GM12878 (cell line): ENCODE measurements around the gene UBLCP1. TPM values are rescaled to one million over a fixed set of nuclear protein-coding genes. Genes with fewer than 3 reads are reported as not detected.

Source experiments
- ATAC-seq: fragments of 200-7000 bp; cut with Tn5 transposase; 3 replicates; pipeline ENCODE4 v1.9.1; 2020; ENCODE audit warnings: mild to moderate bottlenecking, moderate library complexity
- Bru-seq: library from RNA; stranded (reverse); fragments of 400-500 nt; gene quantifications from one replicate; lab custom pipeline; 2021; lab: Mats Ljungman, UMichigan
- BruChase-seq, 2 experiments: library from RNA; stranded (reverse); fragments of 400-500 nt; gene quantifications; one replicate each; lab custom pipeline; 2021; lab: Mats Ljungman, UMichigan
- BruUV-seq: library from RNA; stranded (reverse); fragments of 400-500 nt; replicated peaks from 2 replicates; lab custom pipeline; 2021; lab: Mats Ljungman, UMichigan
- CTCF ChIA-PET: fragments of 300-600 bp; sonication (Branson Sonifier 250); formaldehyde crosslinking; extraction: SDS; loops from one replicate; lab custom pipeline; 2021; ENCODE audit warnings: inconsistent platforms; lab: Yijun Ruan, JAX
- POLR2A ChIA-PET: fragments of 350-600 bp; formaldehyde crosslinking; extraction: SDS; loops from one replicate; lab custom pipeline; 2021; ENCODE audit warnings: inconsistent platforms; lab: Charles Lee
- RAD21 ChIA-PET: fragments of 300-600 bp; sonication (Branson Sonifier 250); formaldehyde crosslinking; loops from one replicate; lab custom pipeline; 2023; ENCODE audit warnings: antibody characterized with exemption; ENCODE audit not compliant: unreplicated experiment; lab: Charles Lee
- SMC1A ChIA-PET: fragments of 300-600 bp; sonication (Branson Sonifier 250); formaldehyde crosslinking; loops from one replicate; lab custom pipeline; 2023; ENCODE audit not compliant: unreplicated experiment, uncharacterized antibody; lab: Charles Lee
- DNase-seq: peaks from one replicate; pipeline ENCODE4 v3.0.0-alpha.2; 2011; ENCODE audit warnings: low read depth, low spot score
- FAIRE-seq: peaks from 3 replicates; lab custom pipeline; 2011; peaks lifted over from hg19 to GRCh38; lab: Jason Lieb, UNC
- H2AFZ ChIP-seq: 2 replicates; pipeline ENCODE4 v1.6.0; 2011; ENCODE audit warnings: low read depth, low read length, control low read depth; ENCODE audit not compliant: control insufficient read depth
- H3K27ac ChIP-seq: 2 replicates; pipeline ENCODE4 v1.5.1; 2011; ENCODE audit warnings: control low read depth; ENCODE audit not compliant: control insufficient read depth, insufficient read depth
- H3K27me3 ChIP-seq, 2 experiments: replicated peaks in 1 of 2; 2 replicates each; pipeline versions ENCODE4 v1.6.0 to v1.6.1; 2011; ENCODE audit warnings: low read length in 1 of 2; ENCODE audit not compliant: control insufficient read depth in 2 of 2, insufficient read depth in 2 of 2
- H3K36me3 ChIP-seq, 2 experiments: 2 replicates each; pipeline ENCODE4 v1.5.1; 2011; ENCODE audit warnings: low read length in 1 of 2; ENCODE audit not compliant: control insufficient read depth in 2 of 2, insufficient read depth in 2 of 2
- H3K4me1 ChIP-seq: 2 replicates; pipeline ENCODE4 v1.6.1; 2011; ENCODE audit warnings: mild to moderate bottlenecking, low read length, moderate library complexity, mixed read lengths; ENCODE audit not compliant: control insufficient read depth, insufficient read depth
- H3K4me2 ChIP-seq: 2 replicates; pipeline ENCODE4 v1.6.0; 2011; ENCODE audit warnings: control low read depth; ENCODE audit not compliant: control insufficient read depth, insufficient read depth
- H3K4me3 ChIP-seq: fragments of 200-600 bp; sonication (generic); 2 replicates; pipeline ENCODE4 v1.5.1; 2016
- H3K79me2 ChIP-seq: 2 replicates; pipeline ENCODE4 v1.6.0; 2011; ENCODE audit warnings: low read length; ENCODE audit not compliant: control insufficient read depth, insufficient read depth
- H3K9ac ChIP-seq: 2 replicates; pipeline ENCODE4 v1.8.0; 2011; ENCODE audit warnings: low read length, control low read depth, mixed read lengths; ENCODE audit not compliant: control insufficient read depth, insufficient read depth
- H3K9me3 ChIP-seq: replicated peaks from 3 replicates; pipeline ENCODE4 v1.5.1; 2011; ENCODE audit warnings: mild to moderate bottlenecking, low read length; ENCODE audit not compliant: control insufficient read depth, insufficient read depth
- H4K20me1 ChIP-seq: 2 replicates; pipeline ENCODE4 v1.6.0; 2011; ENCODE audit not compliant: control insufficient read depth, insufficient read depth
- ASH2L ChIP-seq: fragments of 300-600, 200-600 bp; sonication (generic); IDR thresholded peaks from 2 replicates; pipeline ENCODE4 v1.6.1; 2017; ENCODE audit warnings: low read depth, mild to moderate bottlenecking, borderline replicate concordance
- BACH1 ChIP-seq: fragments of 450-650 bp; IDR thresholded peaks from 2 replicates; pipeline ENCODE4 v1.6.1; 2017; ENCODE audit warnings: mild to moderate bottlenecking, borderline replicate concordance
- CHD2 ChIP-seq: IDR thresholded peaks from 2 replicates; pipeline ENCODE4 v1.6.1; 2011; ENCODE audit warnings: low read depth, low read length, improper control_type of control experiment, borderline replicate concordance
- GABPA ChIP-seq: IDR thresholded peaks from 2 replicates; pipeline ENCODE4 v1.6.1; 2014; ENCODE audit warnings: antibody characterized with exemption, low read depth, mild to moderate bottlenecking, inconsistent platforms
- HDGF ChIP-seq: fragments of 450-650 bp; IDR thresholded peaks from 2 replicates; pipeline ENCODE4 v1.6.1; 2016; ENCODE audit warnings: antibody characterized with exemption
- NBN ChIP-seq: fragments of 450-650 bp; IDR thresholded peaks from 2 replicates; pipeline ENCODE4 v1.6.1; 2016
- NR2C2 ChIP-seq: IDR thresholded peaks from 2 replicates; pipeline ENCODE4 v1.6.1; 2011; ENCODE audit warnings: borderline replicate concordance, low read depth; ENCODE audit not compliant: control insufficient read depth, insufficient read length
- RAD51 ChIP-seq: fragments of 450-650 bp; IDR thresholded peaks from 2 replicates; pipeline ENCODE4 v1.6.1; 2016; ENCODE audit warnings: moderate library complexity, mild to moderate bottlenecking, inconsistent platforms
- SP1 ChIP-seq: IDR thresholded peaks from one replicate; pipeline ENCODE4 v1.6.1; 2011; ENCODE audit warnings: low read depth, low read length
- SPI1 ChIP-seq: IDR thresholded peaks from 2 replicates; pipeline ENCODE4 v1.6.1; 2011; ENCODE audit warnings: low read depth, mild to moderate bottlenecking, low read length, moderate library complexity, borderline replicate concordance; ENCODE audit not compliant: insufficient read depth
- STAT3 ChIP-seq: IDR thresholded peaks from 2 replicates; pipeline ENCODE4 v1.6.1; 2011; ENCODE audit warnings: low read depth, low read length, improper control_type of control experiment
- WGBS: methylation state at CpG from one replicate; pipeline ENCODE4 v1.1.6; 2016; ENCODE audit warnings: low lambda C conversion rate; ENCODE audit not compliant: insufficient replicate concordance, insufficient coverage; ENCODE audit errors: missing lambda C conversion rate; 5-methylcytosine and 5-hydroxymethylcytosine counted together
- in situ Hi-C: fragments of 300-500 bp; cut with MboI; formaldehyde crosslinking; loops from 9 replicates; pipeline ENCODE4 v1.14.3; 2018; ENCODE audit warnings: mixed read lengths
- intact Hi-C: fragments of 100-400 bp; cut with micrococcal nuclease; formaldehyde crosslinking; loops from one replicate; pipeline ENCODE4 v1.14.2; 2022; ENCODE audit not compliant: unreplicated experiment
- long read RNA-seq, 2 experiments: library from polyadenylated mRNA; unstranded; transcript quantifications; one replicate each; pipeline ENCODE4 v2.0.0, GENCODE V29; 2019 to 2020
- polyA minus RNA-seq, 3 experiments: library from RNA; depleted of rRNA, polyadenylated mRNA; stranded (reverse); fragments of >200 nt; gene quantifications; 2 replicates each; pipeline ENCODE4 v1.2.3, GENCODE V29; 2011
- polyA plus RNA-seq, 11 experiments: library from polyadenylated mRNA; depleted of rRNA in 4 of 11; unstranded in 6 of 11; stranded (reverse) in 5 of 11; fragments of >200 nt; fragmentation: Nextera tagmentation in 4 of 11; fragmentation: Illumina TruSeq in 1 of 11; extraction: Ambion mirVana in 4 of 11; extraction: Trizol in 1 of 11; gene quantifications; 1 replicate in 1 of 11; 2 replicates in 10 of 11; pipeline versions ENCODE4 v1.2.1 to v1.2.3, GENCODE V29; 2011 to 2016; ENCODE audit warnings: inconsistent platforms in 2 of 11, missing spikeins in 2 of 11, low read depth in 1 of 11
- total RNA-seq, 4 experiments: library from RNA; depleted of rRNA in 3 of 4; stranded (reverse); fragments of >200 nt in 3 of 4; fragmentation: Illumina TruSeq in 1 of 4; extraction: Trizol in 1 of 4; gene quantifications; 2 replicates each; pipeline versions ENCODE4 v1.2.1 to v1.2.3, GENCODE V29; 2013 to 2021
- TF ChIP-seq, protein P1 (sequence below): IDR thresholded peaks from 2 replicates; pipeline ENCODE4 v1.6.1; 2012; ENCODE audit warnings: low read depth, low read length, improper control_type of control experiment
- TF ChIP-seq, protein P2 (sequence below): fragments of 450-650 bp; formaldehyde crosslinking; IDR thresholded peaks from 2 replicates; pipeline ENCODE4 v1.4.0; 2022; ENCODE audit warnings: mild to moderate bottlenecking, moderate library complexity

The UBLCP1 gene, protein sequence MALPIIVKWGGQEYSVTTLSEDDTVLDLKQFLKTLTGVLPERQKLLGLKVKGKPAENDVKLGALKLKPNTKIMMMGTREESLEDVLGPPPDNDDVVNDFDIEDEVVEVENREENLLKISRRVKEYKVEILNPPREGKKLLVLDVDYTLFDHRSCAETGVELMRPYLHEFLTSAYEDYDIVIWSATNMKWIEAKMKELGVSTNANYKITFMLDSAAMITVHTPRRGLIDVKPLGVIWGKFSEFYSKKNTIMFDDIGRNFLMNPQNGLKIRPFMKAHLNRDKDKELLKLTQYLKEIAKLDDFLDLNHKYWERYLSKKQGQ
- 6.8 and 7.5 TPM in 2 replicates for total RNA-seq (2013; cell fraction: nucleolus; rRNA removed)
- total RNA-seq (2014; rRNA removed) = 28.1 and 30.8 TPM in 2 replicates
- 40.9 TPM in 2 replicates for total RNA-seq (2014; rRNA removed; fragmentation: Illumina TruSeq; extraction: Trizol)
- total RNA-seq (2021) = 19.8 and 22.2 TPM in 2 replicates
- polyA plus RNA-seq (2011; ENCODE audit: low read depth) = 7.6 TPM
- polyA plus RNA-seq (2011; rRNA removed) = 18.8 and 27.4 TPM in 2 replicates
- polyA plus RNA-seq (2011; cell fraction: cytosol; rRNA removed) = 6.3 and 8.5 TPM in 2 replicates
- 3.4 and 5.6 TPM in 2 replicates for polyA plus RNA-seq (2011; cell fraction: nucleus; rRNA removed)
- 16.6 and 17.6 TPM in 2 replicates for polyA plus RNA-seq (2012)
- 43.3 and 49.3 TPM in 2 replicates for polyA plus RNA-seq (2014; fragmentation: Illumina TruSeq; extraction: Trizol)
- 10 to 100 TPM; 22.6 to 34.3 TPM for polyA plus RNA-seq (2014; fragmentation: Nextera tagmentation; extraction: Ambion mirVana)
- 21.4 and 29.9 TPM in 2 replicates for polyA plus RNA-seq (2014; rRNA removed)
- polyA plus RNA-seq (2016; fragmentation: Nextera tagmentation; extraction: Ambion mirVana) = 10 to 100 TPM; 42.2 to 44.2 TPM
- 4.0 and 5.0 TPM in 2 replicates for polyA minus RNA-seq (2011; rRNA and poly(A)+ RNA removed)
- 3.2 and 4.2 TPM in 2 replicates for polyA minus RNA-seq (2011; cell fraction: cytosol; rRNA and poly(A)+ RNA removed)
- polyA minus RNA-seq (2011; cell fraction: nucleus; rRNA and poly(A)+ RNA removed) = 2.4 and 5.1 TPM in 2 replicates
- percentile 82 among the genes with signal in this experiment for Bru-seq, nascent RNA
- BruChase-seq, experiment 1, labeled RNA remaining after a 6-hour chase = percentile 82 among the genes with signal in this experiment
- BruChase-seq, experiment 2, labeled RNA remaining after a 2-hour chase = percentile 82 among the genes with signal in this experiment
- long read RNA-seq, experiment 1, transcript UBLCP1-201 (11 exons, 2,392 nt) = major isoform, 37 of 47 reads
- long read RNA-seq, experiment 1, partial matches to known transcripts = 5 of 47 reads
- long read RNA-seq, experiment 1, other reads (novel, unspliced or antisense) = 5 of 47 reads
- long read RNA-seq, experiment 2, transcript UBLCP1-201 (11 exons, 2,392 nt) = major isoform, 175 of 196 reads
- long read RNA-seq, experiment 2, partial matches to known transcripts = 9 of 196 reads
- long read RNA-seq, experiment 2, other reads (novel, unspliced or antisense) = 12 of 196 reads

DNA sequence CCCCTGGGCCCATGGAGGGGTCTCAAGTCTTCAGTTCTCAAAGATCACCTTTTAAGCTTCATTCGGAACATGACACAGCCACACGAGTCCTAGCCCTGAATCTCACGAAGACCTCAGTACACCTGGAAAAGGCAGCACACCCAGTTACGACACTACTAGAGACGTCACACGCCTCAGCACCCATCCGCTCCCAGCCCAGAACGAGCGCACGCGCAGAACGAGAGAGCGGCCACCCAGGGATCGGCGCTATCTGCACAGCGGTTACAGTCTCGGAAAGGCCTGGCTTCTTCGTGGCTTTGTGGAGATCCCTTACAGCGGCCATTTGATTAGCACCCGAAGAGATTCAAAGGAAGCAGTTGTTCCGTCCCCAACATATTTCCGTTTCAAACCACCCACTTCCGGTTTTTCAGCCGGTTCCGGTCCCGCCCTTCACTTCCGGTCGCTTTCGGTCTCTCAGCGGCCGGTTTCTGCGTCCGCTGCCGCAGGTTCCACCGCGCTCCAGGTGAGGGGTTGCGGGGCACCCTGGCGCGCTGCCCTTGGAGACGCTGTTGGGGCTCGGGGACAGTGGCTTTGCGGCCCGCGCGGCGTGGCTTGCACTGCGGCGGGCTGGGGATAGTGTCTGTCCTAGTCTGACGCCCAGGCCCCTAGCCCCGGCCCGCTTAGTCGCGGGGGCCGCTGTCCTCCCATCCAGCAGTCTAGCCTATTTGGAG is at the start of gene UBLCP1:
UBLCP1 (plus strand) TSS at position 432 of the 710 bp plus-strand sequence. CDS start 5,626 bp downstream, outside the sequence.
- ChIA-PET RAD21 (interaction anchor here (0.6 to 1.6 kb wide), 6 partner anchors 55 to 187 kb away, joined by 3 to 8 read pairs (median 4); no protein-coding TSS in a partner anchor), POLR2A (no interaction called here), CTCF (interaction anchor here (0.6 to 1.9 kb wide), 4 partner anchors 10 to 719 kb away, joined by 3 to 5 read pairs (median 4); no protein-coding TSS in a partner anchor), SMC1A (interaction anchor here (0.6 to 1.7 kb wide), 9 partner anchors 16 to 106 kb away, joined by 3 to 13 read pairs (median 4); no protein-coding TSS in a partner anchor)
- Histone ChIP-seq H3K4me2 (peak within 1 kb of the TSS; percentile 60), H3K9me3 (peaks cover 2% of the 10 kb centered on the region; the same call in 1 of the 3 replicates), H3K9ac (peak within 1 kb of the TSS; percentile 96), H4K20me1 (no peaks in the 10 kb centered on the region), H3K4me1 (no peaks in the 10 kb centered on the region), H2AFZ (peak within 1 kb of the TSS; percentile 99), H3K36me3 (no peaks in the 10 kb centered on the region), H3K4me3 (peak within 1 kb of the TSS; percentile 84), H3K27me3 (no peaks in the 10 kb centered on the region), H3K79me2 (peaks cover 13% of the 10 kb centered on the region), H3K27ac (peak within 1 kb of the TSS; percentile 97)
- in situ Hi-C loops (no loop called here), intact Hi-C loops (loop anchor here (1.0 to 5.0 kb wide), 2 partner anchors 55 to 106 kb away; no protein-coding TSS in a partner anchor)
- BruUV-seq = TSS peak; percentile 99
- DNase-seq = peak; percentile 60
- peak; percentile 91 for ATAC-seq
- peak; percentile 86 for FAIRE-seq
- WGBS = 1% methylated on average over 53 of the region's 54 CpGs
- TF ChIP-seq HDGF (no peak; the same call in 1 of the 2 replicates), RAD51 (no peak), NBN (0 out of 2 replicates have a peak, but pooled peaks have one; percentile 31), NR2C2 (no peak), GABPA (peak; percentile 98), CHD2 (no peak), BACH1 (no peak), SP1 (peak; percentile 8), STAT3 (no peak), ASH2L (peak; percentile 98), SPI1 (peak; percentile 77; the same call in 1 of the 2 replicates)
- TF ChIP-seq, protein P1, sequence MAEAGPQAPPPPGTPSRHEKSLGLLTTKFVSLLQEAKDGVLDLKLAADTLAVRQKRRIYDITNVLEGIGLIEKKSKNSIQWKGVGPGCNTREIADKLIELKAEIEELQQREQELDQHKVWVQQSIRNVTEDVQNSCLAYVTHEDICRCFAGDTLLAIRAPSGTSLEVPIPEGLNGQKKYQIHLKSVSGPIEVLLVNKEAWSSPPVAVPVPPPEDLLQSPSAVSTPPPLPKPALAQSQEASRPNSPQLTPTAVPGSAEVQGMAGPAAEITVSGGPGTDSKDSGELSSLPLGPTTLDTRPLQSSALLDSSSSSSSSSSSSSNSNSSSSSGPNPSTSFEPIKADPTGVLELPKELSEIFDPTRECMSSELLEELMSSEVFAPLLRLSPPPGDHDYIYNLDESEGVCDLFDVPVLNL = no peak
- TF ChIP-seq, protein P2, sequence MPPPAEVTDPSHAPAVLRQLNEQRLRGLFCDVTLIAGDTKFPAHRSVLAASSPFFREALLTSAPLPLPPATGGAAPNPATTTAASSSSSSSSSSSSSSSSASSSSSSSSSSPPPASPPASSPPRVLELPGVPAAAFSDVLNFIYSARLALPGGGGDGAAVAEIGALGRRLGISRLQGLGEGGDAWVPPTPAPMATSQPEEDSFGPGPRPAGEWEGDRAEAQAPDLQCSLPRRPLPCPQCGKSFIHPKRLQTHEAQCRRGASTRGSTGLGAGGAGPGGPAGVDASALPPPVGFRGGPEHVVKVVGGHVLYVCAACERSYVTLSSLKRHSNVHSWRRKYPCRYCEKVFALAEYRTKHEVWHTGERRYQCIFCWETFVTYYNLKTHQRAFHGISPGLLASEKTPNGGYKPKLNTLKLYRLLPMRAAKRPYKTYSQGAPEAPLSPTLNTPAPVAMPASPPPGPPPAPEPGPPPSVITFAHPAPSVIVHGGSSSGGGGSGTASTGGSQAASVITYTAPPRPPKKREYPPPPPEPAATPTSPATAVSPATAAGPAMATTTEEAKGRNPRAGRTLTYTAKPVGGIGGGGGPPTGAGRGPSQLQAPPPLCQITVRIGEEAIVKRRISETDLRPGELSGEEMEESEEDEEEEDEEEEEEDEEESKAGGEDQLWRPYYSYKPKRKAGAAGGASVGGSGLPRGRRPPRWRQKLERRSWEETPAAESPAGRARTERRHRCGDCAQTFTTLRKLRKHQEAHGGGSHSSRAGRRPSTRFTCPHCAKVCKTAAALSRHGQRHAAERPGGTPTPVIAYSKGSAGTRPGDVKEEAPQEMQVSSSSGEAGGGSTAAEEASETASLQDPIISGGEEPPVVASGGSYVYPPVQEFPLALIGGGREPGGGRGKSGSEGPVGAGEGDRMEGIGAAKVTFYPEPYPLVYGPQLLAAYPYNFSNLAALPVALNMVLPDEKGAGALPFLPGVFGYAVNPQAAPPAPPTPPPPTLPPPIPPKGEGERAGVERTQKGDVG (CRISPR knock-in tag) = no peak
